Liver (tissue), 9 donors: ENCODE measurements around the gene BEND7. TPM values are rescaled to one million over a fixed set of nuclear protein-coding genes. Genes with fewer than 3 reads are reported as not detected.

ENCODE experiments used
- DNase-seq: peaks from one replicate; pipeline ENCODE4 v3.0.0-alpha.2; 2017; ENCODE audit warnings: low spot score
- H3K27ac ChIP-seq, 2 donors: one replicate each; pipeline ENCODE4 v1.7.0; 2013; ENCODE audit warnings: inconsistent platforms in 2 of 2, low read length in 2 of 2, control low read depth in 1 of 2, low read depth in 1 of 2, mild to moderate bottlenecking in 1 of 2
- H3K27me3 ChIP-seq, 4 donors: one replicate each; pipeline versions ENCODE4 v1.6.1 to v1.7.0; 2013; ENCODE audit warnings: low read length in 3 of 4, inconsistent platforms in 1 of 4, mild to moderate bottlenecking in 1 of 4, moderate library complexity in 1 of 4; ENCODE audit not compliant: control insufficient read depth in 4 of 4, insufficient read depth in 4 of 4
- H3K36me3 ChIP-seq, 4 donors: one replicate each; pipeline versions ENCODE4 v1.6.1 to v1.7.0; 2013; ENCODE audit warnings: low read length in 3 of 4, mild to moderate bottlenecking in 3 of 4, low read depth in 1 of 4, moderate library complexity in 1 of 4; ENCODE audit not compliant: control insufficient read depth in 4 of 4, insufficient read depth in 3 of 4
- H3K4me1 ChIP-seq, 4 donors: one replicate each; pipeline versions ENCODE4 v1.6.1 to v1.7.0; 2013; ENCODE audit warnings: low read length in 3 of 4, mild to moderate bottlenecking in 3 of 4, moderate library complexity in 1 of 4; ENCODE audit not compliant: control insufficient read depth in 4 of 4, insufficient read depth in 4 of 4
- H3K4me3 ChIP-seq, 3 donors: one replicate each; pipeline versions ENCODE4 v1.6.1 to v1.7.0; 2013; ENCODE audit warnings: low read length in 3 of 3, control low read depth in 1 of 3, low read depth in 1 of 3, mild to moderate bottlenecking in 1 of 3
- H3K9ac ChIP-seq, 2 donors: one replicate each; pipeline ENCODE4 v1.7.0; 2013; ENCODE audit warnings: low read length in 2 of 2, mild to moderate bottlenecking in 2 of 2, moderate library complexity in 2 of 2, control low read depth in 1 of 2, low read depth in 1 of 2
- H3K9me3 ChIP-seq, 4 donors: one replicate each; pipeline versions ENCODE4 v1.6.1 to v1.7.0; 2013; ENCODE audit warnings: low read length in 3 of 4; ENCODE audit not compliant: control insufficient read depth in 4 of 4
- ATF3 ChIP-seq: IDR thresholded peaks from 2 replicates; pipeline ENCODE4 v1.6.1; 2016; ENCODE audit warnings: antibody characterized with exemption
- CTCF ChIP-seq: fragments of 150-350 bp; IDR thresholded peaks from 2 replicates; pipeline ENCODE4 v1.5.1; 2017; ENCODE audit warnings: improper control_type of control experiment, low read depth, low read length; ENCODE audit not compliant: missing input control
- EGR1 ChIP-seq, 2 donors: IDR thresholded peaks; 2 replicates each; pipeline ENCODE4 v1.6.1; 2016 to 2018; ENCODE audit warnings: antibody characterized with exemption in 2 of 2, low read depth in 2 of 2
- FOXA1 ChIP-seq: IDR thresholded peaks from 2 replicates; pipeline ENCODE4 v1.6.1; 2016; ENCODE audit warnings: antibody characterized with exemption
- GABPA ChIP-seq, 2 donors: IDR thresholded peaks in 1 of 2; conservative IDR thresholded peaks in 1 of 2; 2 replicates each; pipeline ENCODE4 v1.6.1; 2016; ENCODE audit warnings: antibody characterized with exemption in 2 of 2, mild to moderate bottlenecking in 1 of 2, moderate library complexity in 1 of 2
- HNF4G ChIP-seq: IDR thresholded peaks from 2 replicates; pipeline ENCODE4 v1.6.1; 2016; ENCODE audit warnings: antibody characterized with exemption
- JUND ChIP-seq, 2 donors: IDR thresholded peaks; 2 replicates each; pipeline ENCODE4 v1.6.1; 2016; ENCODE audit warnings: antibody characterized with exemption in 2 of 2
- MAX ChIP-seq: IDR thresholded peaks from 2 replicates; pipeline ENCODE4 v1.6.1; 2016; ENCODE audit warnings: antibody characterized with exemption
- NR2F2 ChIP-seq: IDR thresholded peaks from 2 replicates; pipeline ENCODE4 v1.6.1; 2016; ENCODE audit warnings: antibody characterized with exemption
- RAD21 ChIP-seq, 2 donors: IDR thresholded peaks; 2 replicates each; pipeline ENCODE4 v1.6.1; 2016; ENCODE audit warnings: antibody characterized with exemption in 2 of 2, mild to moderate bottlenecking in 2 of 2
- REST ChIP-seq: IDR thresholded peaks from 2 replicates; pipeline ENCODE4 v1.6.1; 2016; ENCODE audit warnings: antibody characterized with exemption, mild to moderate bottlenecking
- RXRA ChIP-seq, 2 donors: IDR thresholded peaks; 2 replicates each; pipeline ENCODE4 v1.6.1; 2017 to 2018; ENCODE audit warnings: antibody characterized with exemption in 2 of 2, mild to moderate bottlenecking in 1 of 2
- SP1 ChIP-seq: IDR thresholded peaks from 2 replicates; pipeline ENCODE4 v1.6.1; 2018; ENCODE audit warnings: antibody characterized with exemption, mild to moderate bottlenecking
- TAF1 ChIP-seq: conservative IDR thresholded peaks from 2 replicates; pipeline ENCODE4 v1.6.1; 2016; ENCODE audit warnings: antibody characterized with exemption, mild to moderate bottlenecking
- YY1 ChIP-seq: IDR thresholded peaks from 2 replicates; pipeline ENCODE4 v1.6.1; 2016; ENCODE audit warnings: antibody characterized with exemption, mild to moderate bottlenecking
- ZBTB33 ChIP-seq: IDR thresholded peaks from 2 replicates; pipeline ENCODE4 v1.6.1; 2016; ENCODE audit warnings: antibody characterized with exemption
- WGBS: extraction: QIAGEN DNeasy Blood & Tissue Kit; methylation state at CpG from one replicate; pipeline ENCODE4 v1.1.7; 2013; 5-methylcytosine and 5-hydroxymethylcytosine counted together
- polyA plus RNA-seq, 2 donors: library from polyadenylated mRNA; stranded (reverse) in 1 of 2; unstranded in 1 of 2; fragments of 200-250 nt in 1 of 2; fragments of >200 nt in 1 of 2; fragmentation: Nextera tagmentation in 1 of 2; extraction: Ambion mirVana in 1 of 2; gene quantifications; one replicate each; pipeline versions ENCODE4 v1.2.1 to v1.2.3, GENCODE V29; 2013 to 2015
- total RNA-seq, 2 donors: library from RNA; depleted of rRNA; stranded (reverse); fragments of >200 nt; gene quantifications; one replicate each; pipeline ENCODE4 v1.2.3, GENCODE V29; 2014
- donor health status: healthy.
- donor health status: healthy.
- donor health status: healthy.
- donor health status: healthy.
- donor health status: healthy.

BEND7 gene
- total and polyA plus RNA-seq, 4 donors: 4.1 to 10.1 (median 5.5) TPM

- no peak for DNase-seq
- WGBS: 57% methylated on average over 5 of the region's 5 CpGs
- no peak overlapping the region for H3K9ac ChIP-seq
- H3K4me3 ChIP-seq: no peak overlapping the region
- H3K4me1 ChIP-seq: peaks cover 0 to 9% (median 2%) of the 10 kb centered on the region in 4 donors
- no peaks in the 10 kb centered on the region for H3K9me3 ChIP-seq
- peaks cover 0 to 2% (median 0%) of the 10 kb centered on the region in 4 donors for H3K36me3 ChIP-seq
- TF ChIP-seq GABPA (IDR thresholded peaks at IDR 0.05 in 1 of 2, conservative IDR thresholded peaks at IDR 0.05 in 1 of 2) (no peak), RAD21 (IDR thresholded peaks at IDR 0.05) (no peak), TAF1 (no peak), FOXA1 (no peak), NR2F2 (peak; percentile 47)
- no peak overlapping the region for H3K27ac ChIP-seq
- H3K27me3 ChIP-seq: no peaks in the 10 kb centered on the region
Measured at GRCh38 chr10:13515467-13515866, 13.3 kb downstream of the BEND7 start.

GRCh38 chr10:13514296-13514695 lies 14.5 kb downstream of the BEND7 start:
- no peak for TF ChIP-seq NR2F2
- TF ChIP-seq GABPA (IDR thresholded peaks at IDR 0.05 in 1 of 2, conservative IDR thresholded peaks at IDR 0.05 in 1 of 2): no peak
- no peak for TF ChIP-seq CTCF
- no peak for TF ChIP-seq HNF4G
- TF ChIP-seq EGR1 (IDR thresholded peaks at IDR 0.05; ENCODE audit: low read depth in 2 of 2): no peak
- DNase-seq: no peak
- Histone ChIP-seq H3K27ac (no peak overlapping the region), H3K36me3 (no peaks in the 10 kb centered on the region), H3K27me3 (no peaks in the 10 kb centered on the region), H3K4me3 (no peak overlapping the region), H3K9ac (no peak overlapping the region), H3K9me3 (no peaks in the 10 kb centered on the region), H3K4me1 (peaks cover 0 to 9% (median 2%) of the 10 kb centered on the region in 4 donors)
- 98% methylated on average over 14 of the region's 14 CpGs for WGBS

- TF ChIP-seq MAX (no peak), RXRA (IDR thresholded peaks at IDR 0.05) (no peak), FOXA1 (no peak), ATF3 (no peak), YY1 (no peak), EGR1 (IDR thresholded peaks at IDR 0.05; ENCODE audit: low read depth in 2 of 2) (no peak), REST (no peak), SP1 (no peak), JUND (IDR thresholded peaks at IDR 0.05) (no peak), NR2F2 (no peak), ZBTB33 (no peak), RAD21 (IDR thresholded peaks at IDR 0.05) (no peak)
Measured at GRCh38 chr10:13512564-13512963, 16.2 kb downstream of the BEND7 start.

More at GRCh38 chr10:13512564-13512963, 16.2 kb downstream of the BEND7 start:
- Histone ChIP-seq H3K9me3 (no peaks in the 10 kb centered on the region), H3K4me3 (no peak overlapping the region), H3K36me3 (no peaks in the 10 kb centered on the region), H3K27ac (no peak overlapping the region), H3K27me3 (no peaks in the 10 kb centered on the region), H3K9ac (no peak overlapping the region), H3K4me1 (peaks cover 0 to 9% (median 2%) of the 10 kb centered on the region in 4 donors)
- WGBS: 47% methylated on average over 2 of the region's 2 CpGs
- no peak for DNase-seq
